NCI-H2107 (cell line): Measurements from ENCODE around the gene WDFY4.

Experiments used
- DNase-seq: peaks from one replicate; lab custom pipeline; 2025; lab: John Stamatoyannopoulos, UW

WDFY4 gene

GRCh38 chr10:48907730-48908129 lies 223.1 kb downstream of the WDFY4 start:
- no peak for DNase-seq

- DNase-seq: no peak
These were observed 225.9 kb downstream of the WDFY4 start for GRCh38 chr10:48910548-48910947.

GRCh38 chr10:48913674-48914073 lies 229.0 kb downstream of the WDFY4 start:
- DNase-seq: no peak

- DNase-seq: no peak
These were observed 239.1 kb downstream of the WDFY4 start for GRCh38 chr10:48923748-48924147.

- no peak for DNase-seq
These were observed 240.3 kb downstream of the WDFY4 start for GRCh38 chr10:48924988-48925387.

GRCh38 chr10:48926255-48926654 lies 241.6 kb downstream of the WDFY4 start:
- no peak for DNase-seq

- no peak for DNase-seq
These were observed 242.3 kb downstream of the WDFY4 start for GRCh38 chr10:48926764-48927540.

- no peak for DNase-seq
These were observed 244.8 kb downstream of the WDFY4 start for GRCh38 chr10:48929413-48929990.

GRCh38 chr10:48931188-48931587 lies 246.5 kb downstream of the WDFY4 start:
- DNase-seq: no peak

GRCh38 chr10:48932831-48933664 lies 248.4 kb downstream of the WDFY4 start:
- DNase-seq: no peak

- no peak for DNase-seq
These were observed 250.2 kb downstream of the WDFY4 start for GRCh38 chr10:48934672-48935501.

- DNase-seq: no peak
These were observed 250.9 kb downstream of the WDFY4 start for GRCh38 chr10:48935577-48935976.

- DNase-seq: no peak
These were observed 253.1 kb downstream of the WDFY4 start for GRCh38 chr10:48937796-48938195.

GRCh38 chr10:48938281-48938680 lies 253.6 kb downstream of the WDFY4 start:
- no peak for DNase-seq

GRCh38 chr10:48938990-48939536 lies 254.4 kb downstream of the WDFY4 start:
- no peak for DNase-seq

- no peak for DNase-seq
These were observed 255.2 kb downstream of the WDFY4 start, which contains the start of gene LRRC18 for GRCh38 chr10:48939790-48940325. TSS of gene LRRC18 (minus strand) at chr10:48939840. CDS start at chr10:48914155, 25,685 bp downstream.

GRCh38 chr10:48940372-48940771 lies 255.7 kb downstream of the WDFY4 start:
- DNase-seq: no peak

- DNase-seq: no peak
These were observed 256.3 kb downstream of the WDFY4 start for GRCh38 chr10:48940958-48941357.

- no peak for DNase-seq
These were observed 256.9 kb downstream of the WDFY4 start for GRCh38 chr10:48941427-48942075.

GRCh38 chr10:48943096-48943495 lies 258.4 kb downstream of the WDFY4 start:
- no peak for DNase-seq

- DNase-seq: no peak
These were observed 259.5 kb downstream of the WDFY4 start for GRCh38 chr10:48944171-48944570.
